Activated T-cell treated with anti-CD3 and anti-CD28 coated beads, Interleukin-2, amount 50 U/mL, for 72 hours (primary cell): ENCODE measurements around the gene SLC34A3. TPM values are rescaled to one million over a fixed set of nuclear protein-coding genes. Genes with fewer than 3 reads are reported as not detected.
"Not testable (repeated sequence)": the region's sequence is repeated elsewhere in the genome, so short reads cannot be mapped to it uniquely, and the experiment has no call there.

ENCODE experiments used
- ATAC-seq, 2 donors: fragments of 150-1000 bp; cut with Tn5 transposase; replicated peaks in 1 of 2; 2 replicates each; pipeline ENCODE4 v1.10.0; 2021; ENCODE audit warnings: moderate library complexity in 2 of 2, mild to moderate bottlenecking in 1 of 2
- DNase-seq, 2 donors: peaks; one replicate each; pipeline ENCODE4 v3.0.0; 2021 to 2022; ENCODE audit warnings: mixed read lengths in 1 of 2
- H3K27ac Mint-ChIP-seq: one replicate; pipeline ENCODE4 v1.8.0; 2022; ENCODE audit warnings: mild to moderate bottlenecking, moderate library complexity, mixed read lengths
- H3K27me3 Mint-ChIP-seq: one replicate; pipeline ENCODE4 v1.8.0; 2022; ENCODE audit warnings: low read depth, mixed read lengths
- H3K36me3 Mint-ChIP-seq, 2 donors: one replicate each; pipeline ENCODE4 v1.8.0; 2022; ENCODE audit warnings: mixed read lengths in 2 of 2, mild to moderate bottlenecking in 1 of 2; ENCODE audit not compliant: insufficient read depth in 2 of 2
- H3K4me1 Mint-ChIP-seq: one replicate; pipeline ENCODE4 v1.8.0; 2022; ENCODE audit warnings: low read depth, mixed read lengths
- H3K4me3 Mint-ChIP-seq, 2 donors: one replicate each; pipeline ENCODE4 v1.8.0; 2022; ENCODE audit warnings: mild to moderate bottlenecking in 2 of 2, mixed read lengths in 2 of 2, moderate library complexity in 2 of 2
- H3K9me3 Mint-ChIP-seq, 2 donors: one replicate each; pipeline ENCODE4 v1.8.0; 2022; ENCODE audit warnings: mixed read lengths in 2 of 2
- total RNA-seq, 2 donors: library from RNA; stranded (reverse); gene quantifications; one replicate each; pipeline ENCODE4 v1.2.3, GENCODE V29; 2022

Gene SLC34A3
- total RNA-seq, 2 donors from 2014 or later = 0.12 to 0.14 TPM

- Mint-ChIP-seq H3K36me3 (no peaks in the 10 kb centered on the region), H3K4me3 (no peak overlapping the region), H3K4me1 (peaks cover 6% of the 10 kb centered on the region)
Measured at GRCh38 chr9:137250329-137251193, 19.9 kb downstream of the SLC34A3 start.

GRCh38 chr9:137251194-137251461, 20.4 kb downstream of the SLC34A3 start, which contains the start of gene STPG3:
Gene STPG3 (plus strand): TSS chr9:137251286. CDS start chr9:137251287, 1 bp downstream.
- DNase-seq (no peak), ATAC-seq (no peak)
- Mint-ChIP-seq H3K27ac (no peak within 1 kb of the TSS), H3K9me3 (no peaks in the 10 kb centered on the region), H3K4me3 (no peak within 1 kb of the TSS), H3K27me3 (no peaks in the 10 kb centered on the region), H3K4me1 (peaks cover 9% of the 10 kb centered on the region), H3K36me3 (no peaks in the 10 kb centered on the region)

More at GRCh38 chr9:137250329-137251193, 19.9 kb downstream of the SLC34A3 start:
- Mint-ChIP-seq H3K27ac (no peak overlapping the region), H3K27me3 (no peaks in the 10 kb centered on the region), H3K9me3 (no peaks in the 10 kb centered on the region)
- no peak for ATAC-seq
- no peak for DNase-seq

- Mint-ChIP-seq H3K36me3 (peaks cover 0 to 3% of the 10 kb centered on the region in 2 donors), H3K27ac (no peak overlapping the region), H3K27me3 (no peaks in the 10 kb centered on the region), H3K9me3 (no peaks in the 10 kb centered on the region), H3K4me1 (peaks cover 14% of the 10 kb centered on the region), H3K4me3 (no peak overlapping the region)
- ATAC-seq = no peak
- DNase-seq = no peak
Measured at GRCh38 chr9:137251490-137252268, 21.0 kb downstream of the SLC34A3 start.

GRCh38 chr9:137252555-137253506, 22.1 kb downstream of the SLC34A3 start:
- DNase-seq (no peak), ATAC-seq (no peak)
- Mint-ChIP-seq H3K4me3 (no peak overlapping the region), H3K27me3 (no peaks in the 10 kb centered on the region), H3K27ac (no peak overlapping the region), H3K9me3 (no peaks in the 10 kb centered on the region), H3K36me3 (peaks cover 0 to 3% of the 10 kb centered on the region in 2 donors), H3K4me1 (peaks cover 14% of the 10 kb centered on the region)

- H3K27ac Mint-ChIP-seq = no peak overlapping the region
- H3K27me3 Mint-ChIP-seq = no peaks in the 10 kb centered on the region
- peaks cover 0 to 3% of the 10 kb centered on the region in 2 donors for H3K36me3 Mint-ChIP-seq
- no peak for ATAC-seq
- H3K9me3 Mint-ChIP-seq = no peaks in the 10 kb centered on the region
- no peak for DNase-seq
- peak overlapping the region; percentile 89 to 93 for H3K4me3 Mint-ChIP-seq
- peaks cover 14% of the 10 kb centered on the region for H3K4me1 Mint-ChIP-seq
Measured at GRCh38 chr9:137253717-137254623, 23.3 kb downstream of the SLC34A3 start.

GRCh38 chr9:137254624-137255447, 24.1 kb downstream of the SLC34A3 start, which contains the start of gene NELFB:
Gene NELFB (plus strand): TSS chr9:137255327.
- ATAC-seq (peak; percentile 91 to 93), DNase-seq (peak; percentile 96 to 99)
- Mint-ChIP-seq H3K4me1 (peaks cover 14% of the 10 kb centered on the region), H3K9me3 (no peaks in the 10 kb centered on the region), H3K4me3 (peak within 1 kb of the TSS; percentile 89 to 93), H3K27me3 (no peaks in the 10 kb centered on the region), H3K27ac (peak within 1 kb of the TSS; percentile 42), H3K36me3 (peaks cover 0 to 3% of the 10 kb centered on the region in 2 donors)

- H3K27me3 Mint-ChIP-seq = no peaks in the 10 kb centered on the region
- ATAC-seq (peak in 1 of 2 donors; percentile 53), DNase-seq (no peak)
- peaks cover 0 to 3% of the 10 kb centered on the region in 2 donors for H3K36me3 Mint-ChIP-seq
- peak overlapping the region; percentile 42 for H3K27ac Mint-ChIP-seq
- H3K9me3 Mint-ChIP-seq = no peaks in the 10 kb centered on the region
- peaks cover 14% of the 10 kb centered on the region for H3K4me1 Mint-ChIP-seq
- H3K4me3 Mint-ChIP-seq = peak overlapping the region; percentile 83 to 87
Measured at GRCh38 chr9:137255448-137256114, 24.9 kb downstream of the SLC34A3 start.

- H3K27ac Mint-ChIP-seq = no peak overlapping the region
- ATAC-seq (no peak), DNase-seq (no peak)
- H3K9me3 Mint-ChIP-seq = no peaks in the 10 kb centered on the region
- H3K27me3 Mint-ChIP-seq = no peaks in the 10 kb centered on the region
- peaks cover 14% of the 10 kb centered on the region for H3K4me1 Mint-ChIP-seq
- H3K36me3 Mint-ChIP-seq = peaks cover 0 to 3% of the 10 kb centered on the region in 2 donors
- peak overlapping the region; percentile 83 to 87 for H3K4me3 Mint-ChIP-seq
Measured at GRCh38 chr9:137256362-137256761, 25.7 kb downstream of the SLC34A3 start.

- no peaks in the 10 kb centered on the region for H3K27me3 Mint-ChIP-seq
- DNase-seq (no peak), ATAC-seq (no peak)
- H3K27ac Mint-ChIP-seq = no peak overlapping the region
- peaks cover 0 to 7% of the 10 kb centered on the region in 2 donors for H3K36me3 Mint-ChIP-seq
- no peaks in the 10 kb centered on the region for H3K9me3 Mint-ChIP-seq
- peaks cover 14% of the 10 kb centered on the region for H3K4me1 Mint-ChIP-seq
- H3K4me3 Mint-ChIP-seq = peak overlapping the region; percentile 83 to 87
Measured at GRCh38 chr9:137256856-137257255, 26.2 kb downstream of the SLC34A3 start.

GRCh38 chr9:137262173-137262908, 31.6 kb downstream of the SLC34A3 start:
- H3K36me3 Mint-ChIP-seq, H3K9me3 Mint-ChIP-seq, H3K4me3 Mint-ChIP-seq, H3K27ac Mint-ChIP-seq, H3K4me1 Mint-ChIP-seq, ATAC-seq, DNase-seq, H3K27me3 Mint-ChIP-seq: not testable (repeated sequence)
